Skin of body (tissue), 2 donors: ENCODE data around the gene PITPNM3. TPM values are rescaled to one million over a fixed set of nuclear protein-coding genes. Genes with fewer than 3 reads are reported as not detected.
A peak's percentile ranks its signal among the peaks of the same experiment; 100 is the strongest.

Source experiments
- DNase-seq: peaks from one replicate; lab custom pipeline; 2025; lab: John Stamatoyannopoulos, UW
- total RNA-seq: library from RNA; depleted of rRNA; stranded (reverse); fragments of >200 nt; gene quantifications from one replicate; pipeline ENCODE4 v1.2.3, GENCODE V29; 2014

The PITPNM3 gene
- total RNA-seq, 1 donor from 2014 or later: 6.0 TPM

- DNase-seq: no peak
Measured at GRCh38 chr17:6480303-6480675, 76.1 kb downstream of the PITPNM3 start.

GRCh38 chr17:6479622-6480302, 76.6 kb downstream of the PITPNM3 start:
- no peak for DNase-seq

GRCh38 chr17:6478486-6478885, 77.9 kb downstream of the PITPNM3 start:
- no peak for DNase-seq

- DNase-seq: no peak
Measured at GRCh38 chr17:6477831-6478383, 78.4 kb downstream of the PITPNM3 start.

- no peak for DNase-seq
Measured at GRCh38 chr17:6476810-6477179, 79.6 kb downstream of the PITPNM3 start.

GRCh38 chr17:6476076-6476809, 80.1 kb downstream of the PITPNM3 start:
- DNase-seq: no peak

- no peak for DNase-seq
Measured at GRCh38 chr17:6475411-6475810, 80.9 kb downstream of the PITPNM3 start.

GRCh38 chr17:6474906-6475305, 81.4 kb downstream of the PITPNM3 start:
- no peak for DNase-seq

GRCh38 chr17:6474376-6474775, 82.0 kb downstream of the PITPNM3 start:
- no peak for DNase-seq

- peak; percentile 19 for DNase-seq
Measured at GRCh38 chr17:6473128-6473767, 83.1 kb downstream of the PITPNM3 start.

- no peak for DNase-seq
Measured at GRCh38 chr17:6472517-6472916, 83.8 kb downstream of the PITPNM3 start.

- no peak for DNase-seq
Measured at GRCh38 chr17:6471531-6472465, 84.6 kb downstream of the PITPNM3 start.

- no peak for DNase-seq
Measured at GRCh38 chr17:6470751-6471521, 85.4 kb downstream of the PITPNM3 start.

GRCh38 chr17:6470146-6470718, 86.1 kb downstream of the PITPNM3 start:
- no peak for DNase-seq

- DNase-seq: no peak
Measured at GRCh38 chr17:6468051-6468790, 88.1 kb downstream of the PITPNM3 start.

GRCh38 chr17:6467567-6467966, 88.8 kb downstream of the PITPNM3 start:
- DNase-seq: no peak

GRCh38 chr17:6465206-6466003, 91.0 kb downstream of the PITPNM3 start:
- DNase-seq: no peak

- no peak for DNase-seq
Measured at GRCh38 chr17:6464446-6465041, 91.8 kb downstream of the PITPNM3 start.
